H1 (cell line): ENCODE measurements around the gene ZMIZ1. TPM values are rescaled to one million over a fixed set of nuclear protein-coding genes. Genes with fewer than 3 reads are reported as not detected.

ENCODE experiments used
- CTCF ChIA-PET: fragments of 300-600 bp; sonication (Branson Sonifier 250); formaldehyde crosslinking; loops from one replicate; lab custom pipeline; 2021; ENCODE audit not compliant: partially characterized antibody; lab: Charles Lee
- POLR2A ChIA-PET: fragments of 300-600 bp; sonication (Branson Sonifier 250); formaldehyde crosslinking; loops from one replicate; lab custom pipeline; 2021; ENCODE audit warnings: inconsistent platforms; ENCODE audit not compliant: partially characterized antibody; lab: Charles Lee
- DNase-seq, 2 experiments: peaks; one replicate each; pipeline versions ENCODE4 v3.0.0 to v3.0.0-alpha.2; 2010 to 2022; ENCODE audit warnings: low spot score in 2 of 2, low read depth in 1 of 2, mixed read lengths in 1 of 2
- FAIRE-seq: peaks from 2 replicates; lab custom pipeline; 2011; peaks lifted over from hg19 to GRCh38; lab: Jason Lieb, UNC
- H2AFZ ChIP-seq: 2 replicates; pipeline ENCODE4 v1.8.1; 2012; ENCODE audit warnings: low read length, inconsistent platforms
- H2AK5ac ChIP-seq: 2 replicates; pipeline ENCODE4 v1.6.1; 2013; ENCODE audit warnings: low read depth, low read length
- H2BK120ac ChIP-seq: replicated peaks from 2 replicates; pipeline ENCODE3; 2013; ENCODE audit warnings: low read depth, low read length, inconsistent platforms
- H2BK12ac ChIP-seq: 2 replicates; pipeline ENCODE4 v1.6.1; 2013; ENCODE audit warnings: low read depth, low read length
- H2BK15ac ChIP-seq: 2 replicates; pipeline ENCODE4 v1.6.1; 2013; ENCODE audit warnings: low read length
- H2BK20ac ChIP-seq: 2 replicates; pipeline ENCODE4 v1.6.1; 2013; ENCODE audit warnings: low read length
- H2BK5ac ChIP-seq: 2 replicates; pipeline ENCODE4 v1.6.1; 2013; ENCODE audit warnings: low read depth, low read length
- H3K14ac ChIP-seq: 2 replicates; pipeline ENCODE4 v1.6.1; 2013; ENCODE audit warnings: inconsistent platforms; ENCODE audit not compliant: insufficient read length
- H3K18ac ChIP-seq: 2 replicates; pipeline ENCODE4 v1.6.1; 2013; ENCODE audit warnings: low read length; ENCODE audit errors: extremely low read depth
- H3K23ac ChIP-seq: 2 replicates; pipeline ENCODE4 v1.6.1; 2013; ENCODE audit warnings: inconsistent platforms; ENCODE audit not compliant: insufficient read length
- H3K23me2 ChIP-seq: 2 replicates; pipeline ENCODE4 v1.6.1; 2013; ENCODE audit warnings: low read depth, low read length
- H3K27ac ChIP-seq: 2 replicates; pipeline ENCODE4 v1.6.1; 2011; ENCODE audit warnings: low read depth, low read length, inconsistent platforms
- H3K27me3 ChIP-seq, 4 experiments: replicated peaks in 1 of 4; 1 replicate in 1 of 4; 2 replicates in 3 of 4; pipeline versions ENCODE4 v1.6.1 to v1.8.1; 2011 to 2013; ENCODE audit warnings: low read length in 3 of 4, mild to moderate bottlenecking in 3 of 4, inconsistent platforms in 2 of 4, mixed read lengths in 2 of 4, moderate library complexity in 1 of 4; ENCODE audit not compliant: control insufficient read depth in 3 of 4, insufficient read depth in 3 of 4; ENCODE audit errors: extremely low read depth in 1 of 4
- H3K36me3 ChIP-seq, 4 experiments: 2 replicates each; pipeline versions ENCODE4 v1.6.1 to v1.8.1; 2011 to 2013; ENCODE audit warnings: mild to moderate bottlenecking in 4 of 4, low read length in 3 of 4, moderate library complexity in 2 of 4, control low read depth in 1 of 4, inconsistent platforms in 1 of 4; ENCODE audit not compliant: insufficient read depth in 4 of 4, control insufficient read depth in 2 of 4
- H3K4ac ChIP-seq: replicated peaks from 2 replicates; pipeline ENCODE3; 2013; ENCODE audit warnings: low read length, low read depth, mixed read lengths, inconsistent platforms; ENCODE audit not compliant: insufficient read length
- H3K4me1 ChIP-seq, 4 experiments: replicated peaks in 1 of 4; 1 replicate in 1 of 4; 2 replicates in 3 of 4; pipeline versions ENCODE4 v1.6.1 to v1.8.1; 2011 to 2013; ENCODE audit warnings: low read length in 3 of 4, inconsistent platforms in 2 of 4, mixed read lengths in 1 of 4; ENCODE audit not compliant: insufficient read depth in 4 of 4, control insufficient read depth in 3 of 4
- H3K4me2 ChIP-seq, 2 experiments: 2 replicates each; pipeline versions ENCODE4 v1.6.1 to v1.8.1; 2011 to 2013; ENCODE audit warnings: low read depth in 2 of 2, low read length in 2 of 2, control low read depth in 1 of 2, inconsistent platforms in 1 of 2, mild to moderate bottlenecking in 1 of 2; ENCODE audit not compliant: insufficient read depth in 1 of 2
- H3K4me3 ChIP-seq, 4 experiments: fragments of 200-600, 300-600 bp in 1 of 4; sonication (generic), shearing (Covaris generic), sonication (Bioruptor Twin) in 1 of 4; 2 replicates each; pipeline versions ENCODE4 v1.5.1 to v1.8.1; 2011 to 2016; ENCODE audit warnings: low read length in 4 of 4, low read depth in 3 of 4, control low read depth in 2 of 4, inconsistent platforms in 2 of 4, mild to moderate bottlenecking in 2 of 4, mixed read lengths in 1 of 4, moderate library complexity in 1 of 4; ENCODE audit not compliant: insufficient read depth in 2 of 4; ENCODE audit errors: extremely low read depth in 1 of 4
- H3K56ac ChIP-seq: replicated peaks from 2 replicates; pipeline ENCODE3; 2013; ENCODE audit warnings: low read depth, mild to moderate bottlenecking, mixed read lengths, low read length, inconsistent platforms; ENCODE audit not compliant: insufficient read length
- H3K79me1 ChIP-seq: 2 replicates; pipeline ENCODE4 v1.6.1; 2013; ENCODE audit warnings: low read depth, low read length, control low read depth
- H3K79me2 ChIP-seq, 2 experiments: 2 replicates each; pipeline versions ENCODE4 v1.6.1 to v1.8.1; 2012 to 2013; ENCODE audit warnings: low read length in 2 of 2, mild to moderate bottlenecking in 2 of 2, inconsistent platforms in 1 of 2; ENCODE audit not compliant: insufficient read depth in 2 of 2, control insufficient read depth in 1 of 2
- H3K9ac ChIP-seq, 4 experiments: replicated peaks in 1 of 4; 1 replicate in 1 of 4; 2 replicates in 3 of 4; pipeline versions ENCODE4 v1.6.1 to v1.8.1; 2011 to 2013; ENCODE audit warnings: low read depth in 3 of 4, low read length in 3 of 4, control low read depth in 2 of 4, mild to moderate bottlenecking in 2 of 4, moderate library complexity in 2 of 4, inconsistent platforms in 1 of 4; ENCODE audit errors: extremely low read depth in 1 of 4
- H3K9me3 ChIP-seq, 2 experiments: 2 replicates each; pipeline versions ENCODE4 v1.6.1 to v1.8.1; 2012 to 2013; ENCODE audit warnings: mild to moderate bottlenecking in 2 of 2, moderate library complexity in 2 of 2, control low read depth in 1 of 2, inconsistent platforms in 1 of 2, low read depth in 1 of 2, low read length in 1 of 2, mixed read lengths in 1 of 2; ENCODE audit not compliant: insufficient read depth in 2 of 2
- H4K20me1 ChIP-seq, 2 experiments: replicated peaks in 1 of 2; 2 replicates each; pipeline versions ENCODE3 to v1.8.1; 2011 to 2013; ENCODE audit warnings: inconsistent platforms in 2 of 2, low read length in 2 of 2, mild to moderate bottlenecking in 1 of 2; ENCODE audit not compliant: insufficient read depth in 2 of 2, control insufficient read depth in 1 of 2
- H4K5ac ChIP-seq: 2 replicates; pipeline ENCODE4 v1.6.1; 2013; ENCODE audit warnings: low read length, low read depth, mixed read lengths, inconsistent platforms; ENCODE audit not compliant: insufficient read length
- H4K8ac ChIP-seq: 2 replicates; pipeline ENCODE4 v1.8.0; 2013; ENCODE audit warnings: mild to moderate bottlenecking, moderate library complexity, low read length, inconsistent platforms; ENCODE audit not compliant: insufficient read depth; ENCODE audit errors: extremely low read depth
- H4K91ac ChIP-seq: replicated peaks from 2 replicates; pipeline ENCODE3; 2013; ENCODE audit warnings: low read length, mixed read lengths, inconsistent platforms; ENCODE audit not compliant: insufficient read length
- CEBPB ChIP-seq: IDR thresholded peaks from 2 replicates; pipeline ENCODE4 v1.6.1; 2012; ENCODE audit warnings: low read depth, low read length
- KDM1A ChIP-seq: fragments of 200-600, 300-600 bp; sonication (generic); IDR thresholded peaks from 2 replicates; pipeline ENCODE4 v1.7.1; 2016; ENCODE audit warnings: mild to moderate bottlenecking, low read length, borderline replicate concordance
- WGBS, 2 experiments: shearing (Covaris generic) in 1 of 2; methylation state at CpG; one replicate each; pipeline versions ENCODE4 v1.1.6 to v1.1.7; 2013 to 2015; ENCODE audit warnings: low lambda C conversion rate in 2 of 2, mixed read lengths in 2 of 2, inconsistent platforms in 1 of 2, low coverage in 1 of 2, missing lambda C conversion rate in 1 of 2; ENCODE audit not compliant: insufficient replicate concordance in 2 of 2, insufficient coverage in 1 of 2, insufficient read length in 1 of 2; ENCODE audit errors: extremely low coverage in 1 of 2, missing lambda C conversion rate in 1 of 2; 5-methylcytosine and 5-hydroxymethylcytosine counted together
- polyA plus RNA-seq, 7 experiments: library from polyadenylated mRNA; depleted of rRNA in 3 of 7; stranded (reverse) in 5 of 7; unstranded in 2 of 7; fragments of >200 nt in 5 of 7; fragments of 200-250 nt in 2 of 7; gene quantifications; 1 replicate in 5 of 7; 2 replicates in 1 of 7; 4 replicates in 1 of 7; pipeline versions ENCODE4 v1.2.1 to v1.2.3, GENCODE V29; 2011 to 2013; ENCODE audit warnings: missing spikeins in 2 of 7, mixed read lengths in 2 of 7
- total RNA-seq: library from RNA; stranded (reverse); fragmentation: NEBNext Ultra II Directional; extraction: Animal tissue kit (Norgen Biotek cat#: 25700); gene quantifications from 2 replicates; pipeline ENCODE4 v1.2.1, GENCODE V29; 2021

The ZMIZ1 gene
- total and polyA plus RNA-seq, 2 of the 8 experiments (the other 6 are each of a cell fraction or from before 2014, with no cell fraction given): 8.1 to 28.0 TPM

DNA sequence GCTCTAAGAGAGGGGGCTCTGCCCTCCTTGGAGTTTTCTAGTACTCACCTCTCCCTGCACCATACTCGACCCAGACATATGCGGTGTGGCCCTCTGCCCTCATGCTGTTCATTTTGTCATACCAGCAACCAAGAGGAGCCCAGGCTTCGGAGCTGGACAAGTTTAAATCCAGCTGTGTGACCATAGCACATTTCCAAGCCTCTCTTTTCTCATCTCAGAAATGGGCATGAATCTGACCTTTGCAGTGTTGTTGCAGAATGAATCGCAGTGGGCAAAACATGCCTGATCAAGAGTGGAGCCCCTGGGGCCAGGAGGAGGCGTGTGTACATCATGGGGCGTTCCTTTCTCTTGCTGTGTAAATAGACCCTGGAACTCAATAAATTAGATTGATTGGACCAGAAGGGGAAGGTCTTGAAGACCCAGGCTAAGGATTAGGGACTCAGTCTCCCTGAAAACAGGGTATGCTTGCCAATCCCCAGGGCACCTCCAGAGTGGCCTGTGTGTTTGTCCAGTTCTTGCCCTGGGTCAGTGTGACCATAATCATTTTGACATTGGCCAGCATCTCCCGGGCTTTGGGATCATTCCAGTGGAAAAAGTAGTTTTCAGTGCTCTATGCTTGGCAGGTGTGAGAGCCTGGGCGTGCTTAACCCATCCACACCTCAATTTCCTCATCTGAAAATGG is 59.6 kb downstream of the ZMIZ1 start:
- Histone ChIP-seq H2AFZ (no peak overlapping the region), H4K5ac (no peak overlapping the region), H3K4me2 (peak overlapping the region; percentile 16 to 67; a peak in 2 of 4 replicates), H2AK5ac (peak overlapping the region; percentile 57; the same call in 1 of the 2 replicates), H3K36me3 (peaks cover 0 to 4% (median 0%) of the 10 kb centered on the region in 4 experiments; a peak in 2 of 8 replicates), H4K91ac (peak overlapping the region; percentile 39), H3K79me2 (peaks cover 0 to 25% of the 10 kb centered on the region in 2 experiments; a peak in 1 of 4 replicates), H2BK5ac (peak overlapping the region; percentile 66; the same call in 1 of the 2 replicates), H3K4me3 (no peak overlapping the region), H3K14ac (no peak overlapping the region), H2BK12ac (peak overlapping the region; percentile 44; the same call in 1 of the 2 replicates), H3K23ac (no peak overlapping the region), H3K18ac (peak overlapping the region; percentile 96), H2BK15ac (0 out of 2 replicates have a peak overlapping the region, but pooled peaks have one; percentile 61), H4K8ac (no peak overlapping the region), H3K4me1 (peaks cover 35 to 76% (median 49%) of the 10 kb centered on the region in 4 experiments), H3K79me1 (peaks cover 14% of the 10 kb centered on the region; the same call in 1 of the 2 replicates), H3K27me3 (no peaks in the 10 kb centered on the region), H3K4ac (peak overlapping the region; percentile 16), H3K23me2 (no peaks in the 10 kb centered on the region), H4K20me1 (peaks cover 1 to 10% of the 10 kb centered on the region in 2 experiments), H2BK120ac (peak overlapping the region; percentile 1), H3K56ac (no peak overlapping the region), H2BK20ac (peak overlapping the region; percentile 75; the same call in 1 of the 2 replicates), H3K9ac (no peak overlapping the region), H3K9me3 (no peaks in the 10 kb centered on the region), H3K27ac (no peak overlapping the region)
- DNase-seq (no peak), FAIRE-seq (no peak)
- ChIA-PET CTCF (interaction anchor here (0.7 to 8.0 kb wide), 12 partner anchors 10 to 74 kb away, joined by 3 to 56 read pairs (median 4); no protein-coding TSS in a partner anchor), POLR2A (interaction anchor here (1.9 to 3.2 kb wide), 2 partner anchors 10 to 14 kb away, joined by 6 to 16 read pairs; no protein-coding TSS in a partner anchor)
- 82% methylated on average over 8 of the region's 8 CpGs; no CpG with 5 or more reads in 1 of the 2 experiments for WGBS, 2 experiments
- no peak for TF ChIP-seq CEBPB
- TF ChIP-seq KDM1A: 0 out of 2 replicates have a peak, but pooled peaks have one; percentile 31
